HepG2 (cell line): ENCODE measurements around the gene CCDC57. TPM values are rescaled to one million over a fixed set of nuclear protein-coding genes. Genes with fewer than 3 reads are reported as not detected.

Source experiments
- ATAD3A ChIP-seq: sonication (generic); formaldehyde crosslinking; IDR thresholded peaks from 2 replicates; pipeline ENCODE4 v1.4.0; 2020; ENCODE audit warnings: missing genetic modification reagents
- CERS6 ChIP-seq: sonication (generic); formaldehyde crosslinking; IDR thresholded peaks from 2 replicates; pipeline ENCODE4 v1.5.0; 2020; ENCODE audit warnings: missing genetic modification reagents
- IKZF1 ChIP-seq: fragments of 450-650 bp; IDR thresholded peaks from 2 replicates; pipeline ENCODE4 v1.7.1; 2016
- KDM6A ChIP-seq: IDR thresholded peaks from 2 replicates; pipeline ENCODE4 v1.6.1; 2016; ENCODE audit warnings: low read depth
- MEF2D ChIP-seq: sonication (generic); formaldehyde crosslinking; IDR thresholded peaks from 2 replicates; pipeline ENCODE4 v1.5.1; 2020; ENCODE audit warnings: mild to moderate bottlenecking, missing genetic modification reagents
- NFKBIZ ChIP-seq: IDR thresholded peaks from 2 replicates; pipeline ENCODE4 v1.6.1; 2018; ENCODE audit warnings: missing genetic modification reagents, missing compliant biosample characterization
- PPARG ChIP-seq: conservative IDR thresholded peaks from 2 replicates; pipeline ENCODE4 v1.6.1; 2016; ENCODE audit warnings: missing biosample characterization, missing genetic modification reagents
- RXRA ChIP-seq: sonication (generic); formaldehyde crosslinking; IDR thresholded peaks from 2 replicates; pipeline ENCODE4 v1.5.1; 2020; ENCODE audit warnings: missing genetic modification reagents
- ZNF17 ChIP-seq: sonication (generic); formaldehyde crosslinking; IDR thresholded peaks from 2 replicates; pipeline ENCODE4 v1.5.0; 2020; ENCODE audit warnings: mild to moderate bottlenecking, missing genetic modification reagents
- ZNF326 ChIP-seq: sonication (generic); formaldehyde crosslinking; IDR thresholded peaks from 2 replicates; pipeline ENCODE4 v1.4.0; 2020; ENCODE audit warnings: missing genetic modification reagents, borderline replicate concordance
- ZNF430 ChIP-seq: sonication (generic); formaldehyde crosslinking; IDR thresholded peaks from 2 replicates; pipeline ENCODE4 v1.9.0; 2021; ENCODE audit warnings: mild to moderate bottlenecking, missing genetic modification reagents
- ZNF431 ChIP-seq: sonication (generic); formaldehyde crosslinking; IDR thresholded peaks from 2 replicates; pipeline ENCODE4 v1.9.0; 2022; ENCODE audit warnings: missing genetic modification reagents, low read depth, mild to moderate bottlenecking, borderline replicate concordance
- ZNF552 ChIP-seq: sonication (generic); formaldehyde crosslinking; IDR thresholded peaks from 2 replicates; pipeline ENCODE4 v1.9.0; 2022; ENCODE audit warnings: missing genetic modification reagents, mild to moderate bottlenecking, borderline replicate concordance
- ZNF607 ChIP-seq: sonication (generic); formaldehyde crosslinking; IDR thresholded peaks from 2 replicates; pipeline ENCODE4 v1.5.1; 2020; ENCODE audit warnings: missing genetic modification reagents, mild to moderate bottlenecking, borderline replicate concordance
- polyA plus RNA-seq, 8 experiments: library from polyadenylated mRNA; depleted of rRNA in 3 of 8; stranded (reverse) in 7 of 8; unstranded in 1 of 8; fragments of >200 nt; fragmentation: Illumina TruSeq in 4 of 8; extraction: Trizol in 4 of 8; gene quantifications; 2 replicates each; pipeline versions ENCODE4 v1.2.1 to v1.2.3, GENCODE V29; 2011 to 2016; ENCODE audit warnings: low read depth in 4 of 8, missing spikeins in 1 of 8, mixed read lengths in 1 of 8; ENCODE audit not compliant: insufficient read depth in 1 of 8
- total RNA-seq, 5 experiments: library from RNA; depleted of rRNA; stranded (reverse); fragments of >200 nt; fragmentation: Illumina TruSeq; extraction: Trizol; gene quantifications; 2 replicates each; pipeline ENCODE4 v1.2.3, GENCODE V29; 2016; ENCODE audit warnings: low read depth in 1 of 5
- TF ChIP-seq, protein P1 (sequence below): IDR thresholded peaks from 2 replicates; pipeline ENCODE4 v1.6.1; 2016; ENCODE audit warnings: control low read depth
- TF ChIP-seq, protein P2 (sequence below): sonication (generic); formaldehyde crosslinking; IDR thresholded peaks from 2 replicates; pipeline ENCODE4 v1.5.1; 2020; ENCODE audit warnings: mild to moderate bottlenecking, missing genetic modification reagents, moderate library complexity
- TF ChIP-seq, protein P3 (sequence below): sonication (generic); formaldehyde crosslinking; IDR thresholded peaks from 2 replicates; pipeline ENCODE4 v1.4.0; 2020; ENCODE audit warnings: mild to moderate bottlenecking, missing genetic modification reagents
- TF ChIP-seq, protein P4 (sequence below): sonication (generic); formaldehyde crosslinking; IDR thresholded peaks from 2 replicates; pipeline ENCODE4 v1.8.0; 2022; ENCODE audit warnings: mild to moderate bottlenecking, missing genetic modification reagents, moderate library complexity

Gene CCDC57
- total and polyA plus RNA-seq, 2 of the 13 experiments (the other 11 are each of a cell fraction or from before 2014, with no cell fraction given), result 59.3 to 59.9 TPM

- peak; percentile 91 for TF ChIP-seq ZNF431 (CRISPR knock-in tag)
- TF ChIP-seq ZNF430 (CRISPR knock-in tag), result 0 out of 2 replicates have a peak, but pooled peaks have one; percentile 78
- no peak for TF ChIP-seq IKZF1
- TF ChIP-seq, protein P1, sequence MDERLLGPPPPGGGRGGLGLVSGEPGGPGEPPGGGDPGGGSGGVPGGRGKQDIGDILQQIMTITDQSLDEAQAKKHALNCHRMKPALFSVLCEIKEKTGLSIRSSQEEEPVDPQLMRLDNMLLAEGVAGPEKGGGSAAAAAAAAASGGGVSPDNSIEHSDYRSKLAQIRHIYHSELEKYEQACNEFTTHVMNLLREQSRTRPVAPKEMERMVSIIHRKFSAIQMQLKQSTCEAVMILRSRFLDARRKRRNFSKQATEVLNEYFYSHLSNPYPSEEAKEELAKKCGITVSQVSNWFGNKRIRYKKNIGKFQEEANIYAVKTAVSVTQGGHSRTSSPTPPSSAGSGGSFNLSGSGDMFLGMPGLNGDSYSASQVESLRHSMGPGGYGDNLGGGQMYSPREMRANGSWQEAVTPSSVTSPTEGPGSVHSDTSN (CRISPR knock-in tag), result no peak
- TF ChIP-seq ZNF607 (CRISPR knock-in tag), result peak; percentile 99
- no peak for TF ChIP-seq ATAD3A (CRISPR knock-in tag)
- TF ChIP-seq, protein P2, sequence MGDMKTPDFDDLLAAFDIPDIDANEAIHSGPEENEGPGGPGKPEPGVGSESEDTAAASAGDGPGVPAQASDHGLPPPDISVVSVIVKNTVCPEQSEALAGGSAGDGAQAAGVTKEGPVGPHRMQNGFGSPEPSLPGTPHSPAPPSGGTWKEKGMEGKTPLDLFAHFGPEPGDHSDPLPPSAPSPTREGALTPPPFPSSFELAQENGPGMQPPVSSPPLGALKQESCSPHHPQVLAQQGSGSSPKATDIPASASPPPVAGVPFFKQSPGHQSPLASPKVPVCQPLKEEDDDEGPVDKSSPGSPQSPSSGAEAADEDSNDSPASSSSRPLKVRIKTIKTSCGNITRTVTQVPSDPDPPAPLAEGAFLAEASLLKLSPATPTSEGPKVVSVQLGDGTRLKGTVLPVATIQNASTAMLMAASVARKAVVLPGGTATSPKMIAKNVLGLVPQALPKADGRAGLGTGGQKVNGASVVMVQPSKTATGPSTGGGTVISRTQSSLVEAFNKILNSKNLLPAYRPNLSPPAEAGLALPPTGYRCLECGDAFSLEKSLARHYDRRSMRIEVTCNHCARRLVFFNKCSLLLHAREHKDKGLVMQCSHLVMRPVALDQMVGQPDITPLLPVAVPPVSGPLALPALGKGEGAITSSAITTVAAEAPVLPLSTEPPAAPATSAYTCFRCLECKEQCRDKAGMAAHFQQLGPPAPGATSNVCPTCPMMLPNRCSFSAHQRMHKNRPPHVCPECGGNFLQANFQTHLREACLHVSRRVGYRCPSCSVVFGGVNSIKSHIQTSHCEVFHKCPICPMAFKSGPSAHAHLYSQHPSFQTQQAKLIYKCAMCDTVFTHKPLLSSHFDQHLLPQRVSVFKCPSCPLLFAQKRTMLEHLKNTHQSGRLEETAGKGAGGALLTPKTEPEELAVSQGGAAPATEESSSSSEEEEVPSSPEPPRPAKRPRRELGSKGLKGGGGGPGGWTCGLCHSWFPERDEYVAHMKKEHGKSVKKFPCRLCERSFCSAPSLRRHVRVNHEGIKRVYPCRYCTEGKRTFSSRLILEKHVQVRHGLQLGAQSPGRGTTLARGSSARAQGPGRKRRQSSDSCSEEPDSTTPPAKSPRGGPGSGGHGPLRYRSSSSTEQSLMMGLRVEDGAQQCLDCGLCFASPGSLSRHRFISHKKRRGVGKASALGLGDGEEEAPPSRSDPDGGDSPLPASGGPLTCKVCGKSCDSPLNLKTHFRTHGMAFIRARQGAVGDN (CRISPR knock-in tag), result peak; percentile 88
- TF ChIP-seq, protein P3, sequence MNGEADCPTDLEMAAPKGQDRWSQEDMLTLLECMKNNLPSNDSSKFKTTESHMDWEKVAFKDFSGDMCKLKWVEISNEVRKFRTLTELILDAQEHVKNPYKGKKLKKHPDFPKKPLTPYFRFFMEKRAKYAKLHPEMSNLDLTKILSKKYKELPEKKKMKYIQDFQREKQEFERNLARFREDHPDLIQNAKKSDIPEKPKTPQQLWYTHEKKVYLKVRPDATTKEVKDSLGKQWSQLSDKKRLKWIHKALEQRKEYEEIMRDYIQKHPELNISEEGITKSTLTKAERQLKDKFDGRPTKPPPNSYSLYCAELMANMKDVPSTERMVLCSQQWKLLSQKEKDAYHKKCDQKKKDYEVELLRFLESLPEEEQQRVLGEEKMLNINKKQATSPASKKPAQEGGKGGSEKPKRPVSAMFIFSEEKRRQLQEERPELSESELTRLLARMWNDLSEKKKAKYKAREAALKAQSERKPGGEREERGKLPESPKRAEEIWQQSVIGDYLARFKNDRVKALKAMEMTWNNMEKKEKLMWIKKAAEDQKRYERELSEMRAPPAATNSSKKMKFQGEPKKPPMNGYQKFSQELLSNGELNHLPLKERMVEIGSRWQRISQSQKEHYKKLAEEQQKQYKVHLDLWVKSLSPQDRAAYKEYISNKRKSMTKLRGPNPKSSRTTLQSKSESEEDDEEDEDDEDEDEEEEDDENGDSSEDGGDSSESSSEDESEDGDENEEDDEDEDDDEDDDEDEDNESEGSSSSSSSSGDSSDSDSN, result peak; percentile 76; the same call in 1 of the 2 replicates
- peak; percentile 83; the same call in 1 of the 2 replicates for TF ChIP-seq MEF2D (CRISPR knock-in tag)
- no peak for TF ChIP-seq NFKBIZ (CRISPR knock-in tag)
- TF ChIP-seq RXRA (CRISPR knock-in tag), result peak; percentile 94; the same call in 1 of the 2 replicates
- peak; percentile 91; the same call in 1 of the 2 replicates for TF ChIP-seq ZNF552 (CRISPR knock-in tag)
- TF ChIP-seq ZNF326 (CRISPR knock-in tag), result peak; percentile 63
- no peak for TF ChIP-seq KDM6A
- TF ChIP-seq, protein P4, sequence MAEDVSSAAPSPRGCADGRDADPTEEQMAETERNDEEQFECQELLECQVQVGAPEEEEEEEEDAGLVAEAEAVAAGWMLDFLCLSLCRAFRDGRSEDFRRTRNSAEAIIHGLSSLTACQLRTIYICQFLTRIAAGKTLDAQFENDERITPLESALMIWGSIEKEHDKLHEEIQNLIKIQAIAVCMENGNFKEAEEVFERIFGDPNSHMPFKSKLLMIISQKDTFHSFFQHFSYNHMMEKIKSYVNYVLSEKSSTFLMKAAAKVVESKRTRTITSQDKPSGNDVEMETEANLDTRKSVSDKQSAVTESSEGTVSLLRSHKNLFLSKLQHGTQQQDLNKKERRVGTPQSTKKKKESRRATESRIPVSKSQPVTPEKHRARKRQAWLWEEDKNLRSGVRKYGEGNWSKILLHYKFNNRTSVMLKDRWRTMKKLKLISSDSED (CRISPR knock-in tag), result no peak
- peak; percentile 94 for TF ChIP-seq ZNF17 (CRISPR knock-in tag)
- TF ChIP-seq CERS6, result peak; percentile 95
- peak; percentile 71; the same call in 1 of the 2 replicates for TF ChIP-seq PPARG
Observed at GRCh38 chr17:82230609-82231311, 18.1 kb upstream of the CCDC57 start (continued).
